Uterus (tissue), 4 donors: Measurements from ENCODE around the gene DDC. TPM values are rescaled to one million over a fixed set of nuclear protein-coding genes. Genes with fewer than 3 reads are reported as not detected.

Experiments used
- DNase-seq, 2 donors: peaks; one replicate each; pipeline ENCODE4 v3.0.0-alpha.2; 2019 to 2020
- H3K27ac ChIP-seq, 2 donors: fragments of 200-600 bp; sonication (generic); 1 replicate in 1 of 2; 2 replicates in 1 of 2; pipeline ENCODE4 v1.5.1; 2016 to 2018
- H3K27me3 ChIP-seq, 2 donors: fragments of 200-600 bp; sonication (generic); one replicate each; pipeline ENCODE4 v1.5.1; 2018 to 2019; ENCODE audit warnings: control low read depth in 1 of 2
- H3K36me3 ChIP-seq, 2 donors: fragments of 200-600 bp; sonication (generic); one replicate each; pipeline ENCODE4 v1.5.1; 2019; ENCODE audit warnings: control low read depth in 1 of 2
- H3K4me1 ChIP-seq, 2 donors: fragments of 200-600 bp; sonication (generic); one replicate each; pipeline ENCODE4 v1.5.1; 2018 to 2019; ENCODE audit warnings: control low read depth in 1 of 2
- H3K4me3 ChIP-seq, 2 donors: fragments of 200-600 bp; sonication (generic); 1 replicate in 1 of 2; 2 replicates in 1 of 2; pipeline ENCODE4 v1.5.1; 2018 to 2019; ENCODE audit warnings: mild to moderate bottlenecking in 1 of 2
- H3K9me3 ChIP-seq, 2 donors: fragments of 200-600 bp; sonication (generic); one replicate each; pipeline ENCODE4 v1.5.1; 2019; ENCODE audit warnings: control low read depth in 1 of 2
- POLR2A ChIP-seq, 2 donors: fragments of 450-650 bp; IDR thresholded peaks; one replicate each; pipeline ENCODE4 v1.6.1; 2016; ENCODE audit warnings: antibody characterized with exemption in 2 of 2, mild to moderate bottlenecking in 1 of 2, moderate library complexity in 1 of 2
- intact Hi-C: fragments of 100-400 bp; cut with DNase I; formaldehyde crosslinking; loops from one replicate; pipeline ENCODE4 v1.15.1; 2023; ENCODE audit warnings: low total_unique reads
- total RNA-seq, 4 donors: library from RNA; depleted of rRNA in 3 of 4; stranded (reverse); fragments of >200 nt in 3 of 4; gene quantifications; one replicate each; pipeline versions ENCODE4 v1.1.0 to v1.2.4, GENCODE V29; 2014 to 2023
- TF ChIP-seq, protein P1 (sequence below), 4 experiments: fragments of 200-600 bp in 2 of 4; fragments of 450-650 bp in 2 of 4; sonication (generic) in 2 of 4; IDR thresholded peaks; one replicate each; pipeline ENCODE4 v1.5.1; 2016 to 2019; ENCODE audit warnings: antibody characterized with exemption in 4 of 4, mild to moderate bottlenecking in 2 of 4, moderate library complexity in 1 of 4
- donor health status: DM: yes; HTN: yes; CAD: no.

Gene DDC
- total RNA-seq, 4 donors from 2014 or later: not detected

DNA sequence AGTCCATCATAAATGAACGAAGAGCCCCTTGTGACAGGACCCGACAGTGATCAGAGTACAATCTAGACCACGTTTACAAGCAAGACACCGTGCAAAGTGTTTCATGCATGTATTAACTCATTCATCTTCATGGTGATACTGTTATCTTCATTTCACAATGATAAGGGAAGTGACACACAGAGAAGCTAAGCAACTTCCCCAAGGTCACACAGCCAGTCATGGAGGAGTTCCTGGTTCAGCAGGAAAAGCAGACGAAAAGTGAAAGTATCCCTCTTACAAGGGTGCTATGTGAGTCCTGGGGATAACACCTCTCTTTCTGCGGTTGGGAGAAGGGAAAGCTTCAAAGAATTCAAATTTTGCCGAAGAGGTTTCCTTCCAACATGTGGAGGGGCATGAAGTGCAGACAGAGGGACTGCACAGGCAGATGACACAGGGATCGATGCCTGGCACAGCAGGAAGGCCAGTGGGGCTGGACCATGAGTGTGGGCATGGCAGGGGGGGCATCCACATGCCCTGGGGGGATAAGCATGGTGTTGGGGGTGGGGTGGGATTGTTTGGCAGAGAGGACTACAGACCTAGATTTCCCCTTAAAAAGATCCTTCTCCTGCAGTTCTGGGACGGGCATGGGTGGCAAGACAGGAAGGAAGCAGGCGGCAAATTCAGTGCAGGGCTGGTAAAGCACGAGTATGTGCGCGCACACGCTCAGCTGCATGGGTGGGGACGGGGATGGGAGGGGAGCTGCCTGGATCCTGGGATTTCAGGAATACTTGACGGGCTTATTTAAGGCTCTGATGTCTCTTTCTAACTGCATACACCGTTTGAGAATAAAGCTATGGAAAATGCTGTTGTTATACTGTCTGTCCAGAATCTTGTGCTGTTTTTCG lies 33.5 kb upstream of the DDC start:
- no peak for DNase-seq
- H3K4me3 ChIP-seq: no peak overlapping the region
- H3K27ac ChIP-seq: no peak overlapping the region
- no peaks in the 10 kb centered on the region for H3K4me1 ChIP-seq
- intact Hi-C loops: no loop called here
- no peaks in the 10 kb centered on the region for H3K27me3 ChIP-seq
- H3K36me3 ChIP-seq: no peaks in the 10 kb centered on the region
- TF ChIP-seq, protein P1, sequence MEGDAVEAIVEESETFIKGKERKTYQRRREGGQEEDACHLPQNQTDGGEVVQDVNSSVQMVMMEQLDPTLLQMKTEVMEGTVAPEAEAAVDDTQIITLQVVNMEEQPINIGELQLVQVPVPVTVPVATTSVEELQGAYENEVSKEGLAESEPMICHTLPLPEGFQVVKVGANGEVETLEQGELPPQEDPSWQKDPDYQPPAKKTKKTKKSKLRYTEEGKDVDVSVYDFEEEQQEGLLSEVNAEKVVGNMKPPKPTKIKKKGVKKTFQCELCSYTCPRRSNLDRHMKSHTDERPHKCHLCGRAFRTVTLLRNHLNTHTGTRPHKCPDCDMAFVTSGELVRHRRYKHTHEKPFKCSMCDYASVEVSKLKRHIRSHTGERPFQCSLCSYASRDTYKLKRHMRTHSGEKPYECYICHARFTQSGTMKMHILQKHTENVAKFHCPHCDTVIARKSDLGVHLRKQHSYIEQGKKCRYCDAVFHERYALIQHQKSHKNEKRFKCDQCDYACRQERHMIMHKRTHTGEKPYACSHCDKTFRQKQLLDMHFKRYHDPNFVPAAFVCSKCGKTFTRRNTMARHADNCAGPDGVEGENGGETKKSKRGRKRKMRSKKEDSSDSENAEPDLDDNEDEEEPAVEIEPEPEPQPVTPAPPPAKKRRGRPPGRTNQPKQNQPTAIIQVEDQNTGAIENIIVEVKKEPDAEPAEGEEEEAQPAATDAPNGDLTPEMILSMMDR (IDR thresholded peaks at IDR 0.05): no peak
- no peak for TF ChIP-seq POLR2A (IDR thresholded peaks at IDR 0.05)
- no peaks in the 10 kb centered on the region for H3K9me3 ChIP-seq

GRCh38 chr7:50596484-50596883 lies 31.3 kb upstream of the DDC start:
- no peak for TF ChIP-seq POLR2A (IDR thresholded peaks at IDR 0.05)
- Histone ChIP-seq H3K27ac (no peak overlapping the region), H3K9me3 (no peaks in the 10 kb centered on the region), H3K27me3 (no peaks in the 10 kb centered on the region), H3K4me1 (no peaks in the 10 kb centered on the region), H3K36me3 (no peaks in the 10 kb centered on the region), H3K4me3 (no peak overlapping the region)
- DNase-seq: no peak
- intact Hi-C loops: no loop called here

GRCh38 chr7:50595491-50596102 lies 30.4 kb upstream of the DDC start:
- peak; percentile 44 to 54 for DNase-seq
- H3K4me1 ChIP-seq: no peaks in the 10 kb centered on the region
- no peaks in the 10 kb centered on the region for H3K36me3 ChIP-seq
- H3K9me3 ChIP-seq: no peaks in the 10 kb centered on the region
- intact Hi-C loops: no loop called here
- no peak overlapping the region for H3K27ac ChIP-seq
- H3K4me3 ChIP-seq: no peak overlapping the region
- no peaks in the 10 kb centered on the region for H3K27me3 ChIP-seq
- TF ChIP-seq POLR2A (IDR thresholded peaks at IDR 0.05): no peak
- TF ChIP-seq, protein P1 (IDR thresholded peaks at IDR 0.05): peak; percentile 40 to 53 (median 46)

GRCh38 chr7:50594734-50595485 lies 29.7 kb upstream of the DDC start:
- intact Hi-C loops: no loop called here
- no peaks in the 10 kb centered on the region for H3K27me3 ChIP-seq
- TF ChIP-seq, protein P1 (IDR thresholded peaks at IDR 0.05): no peak
- TF ChIP-seq POLR2A (IDR thresholded peaks at IDR 0.05): no peak
- no peaks in the 10 kb centered on the region for H3K9me3 ChIP-seq
- no peak overlapping the region for H3K4me3 ChIP-seq
- DNase-seq: no peak
- no peaks in the 10 kb centered on the region for H3K36me3 ChIP-seq
- H3K27ac ChIP-seq: no peak overlapping the region
- H3K4me1 ChIP-seq: no peaks in the 10 kb centered on the region

DNA sequence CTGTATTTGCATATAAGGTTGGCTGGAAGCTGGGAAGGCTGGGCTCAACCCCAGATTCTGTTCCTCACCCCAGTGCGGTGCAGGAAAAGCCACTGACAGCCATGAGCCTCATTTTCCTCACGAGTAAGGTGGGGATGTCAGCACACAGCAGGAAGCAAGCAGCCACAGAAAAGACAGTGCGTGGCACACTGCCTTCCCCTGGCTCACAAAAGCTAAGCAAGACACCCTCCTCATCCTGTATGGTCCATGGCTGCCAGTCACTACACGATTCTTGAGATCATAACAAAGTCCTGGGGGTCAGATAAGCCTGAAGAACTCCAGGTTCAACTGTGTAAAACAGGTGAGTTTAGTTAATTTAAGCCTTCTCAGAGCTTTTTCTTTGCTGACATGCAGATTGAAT lies 28.9 kb upstream of the DDC start:
- no peaks in the 10 kb centered on the region for H3K27me3 ChIP-seq
- H3K9me3 ChIP-seq: no peaks in the 10 kb centered on the region
- TF ChIP-seq POLR2A (IDR thresholded peaks at IDR 0.05): no peak
- TF ChIP-seq, protein P1 (IDR thresholded peaks at IDR 0.05): no peak
- DNase-seq: no peak
- no peaks in the 10 kb centered on the region for H3K36me3 ChIP-seq
- H3K4me3 ChIP-seq: no peak overlapping the region
- intact Hi-C loops: no loop called here
- no peaks in the 10 kb centered on the region for H3K4me1 ChIP-seq
- no peak overlapping the region for H3K27ac ChIP-seq
